Activated CD8-positive, alpha-beta memory T cell treated with anti-CD3 and anti-CD28 coated beads, Interleukin-2, amount 10 ng/mL, durations not matched to agents 7 days and 5 days (primary cell): ENCODE measurements around the gene MBD1. TPM values are rescaled to one million over a fixed set of nuclear protein-coding genes. Genes with fewer than 3 reads are reported as not detected.
"Not testable (repeated sequence)": the region's sequence is repeated elsewhere in the genome, so short reads cannot be mapped to it uniquely, and the experiment has no call there.

Experiments used
- ATAC-seq: fragments of 150-1000 bp; cut with Tn5 transposase; one replicate; pipeline ENCODE4 v1.10.0; 2021; ENCODE audit warnings: moderate library complexity
- CTCF ChIA-PET: fragments of 350-600 bp; sonication (Branson Sonifier 250); formaldehyde crosslinking; loops from one replicate; lab custom pipeline; 2021; ENCODE audit warnings: antibody characterized with exemption; lab: Charles Lee
- DNase-seq: peaks from one replicate; pipeline ENCODE4 v3.0.0-alpha.2; 2020
- H3K27ac Mint-ChIP-seq: one replicate; pipeline ENCODE4 v1.8.0; 2021; ENCODE audit warnings: mild to moderate bottlenecking, mixed read lengths
- H3K27me3 Mint-ChIP-seq: one replicate; pipeline ENCODE4 v1.8.0; 2021; ENCODE audit warnings: mixed read lengths
- H3K36me3 Mint-ChIP-seq: one replicate; pipeline ENCODE4 v1.8.0; 2021; ENCODE audit warnings: mild to moderate bottlenecking, mixed read lengths
- H3K4me1 Mint-ChIP-seq: one replicate; pipeline ENCODE4 v1.8.0; 2021; ENCODE audit warnings: mixed read lengths
- H3K4me3 Mint-ChIP-seq: one replicate; pipeline ENCODE4 v1.8.0; 2021; ENCODE audit warnings: mild to moderate bottlenecking, moderate library complexity, mixed read lengths
- H3K9me3 Mint-ChIP-seq: one replicate; pipeline ENCODE4 v1.8.0; 2022; ENCODE audit warnings: low read depth, mixed read lengths
- total RNA-seq, 2 experiments: library from RNA; stranded (reverse); gene quantifications; one replicate each; pipeline ENCODE4 v1.2.3, GENCODE V29; 2021

MBD1 gene
- total RNA-seq, result 100 to 1,000 TPM in 1 of 2 experiments, 10 to 100 TPM in 1; 97.8 to 106 TPM

GRCh38 chr18:50281295-50281971, at the start of gene MBD1:
MBD1 (minus strand) TSS chr18:50281523; CDS start chr18:50279992, 1,531 bp downstream.
- Mint-ChIP-seq H3K27ac (peak within 1 kb of the TSS; percentile 95), H3K9me3 (no peaks in the 10 kb centered on the region), H3K36me3 (peaks cover 58% of the 10 kb centered on the region), H3K4me1 (peaks cover 54% of the 10 kb centered on the region), H3K4me3 (peak within 1 kb of the TSS; percentile 99), H3K27me3 (no peaks in the 10 kb centered on the region)
- peak; percentile 98 for DNase-seq
- ATAC-seq, result peak; percentile 92
- CTCF ChIA-PET, result interaction anchor here (0.7 to 2.9 kb wide), 8 partner anchors 9 to 148 kb away, joined by 3 to 22 read pairs (median 6); partner anchors contain the start of gene CFAP53

GRCh38 chr18:50330176-50330575, 48.9 kb upstream of the MBD1 start:
- CTCF ChIA-PET, result no interaction called here
- no peak for ATAC-seq

GRCh38 chr18:50327983-50328382, 46.7 kb upstream of the MBD1 start:
- no peaks in the 10 kb centered on the region for H3K4me1 Mint-ChIP-seq
- H3K36me3 Mint-ChIP-seq, result no peaks in the 10 kb centered on the region
- CTCF ChIA-PET, result interaction anchor here (1.2 kb wide), 1 partner anchor 29 kb away, joined by 3 read pairs; no protein-coding TSS in a partner anchor
- DNase-seq, result no peak
- no peak for ATAC-seq
- peaks cover 2% of the 10 kb centered on the region for H3K9me3 Mint-ChIP-seq
- H3K4me3 Mint-ChIP-seq, result no peak overlapping the region
- H3K27ac Mint-ChIP-seq, result no peak overlapping the region
- peaks cover 26% of the 10 kb centered on the region for H3K27me3 Mint-ChIP-seq

More at GRCh38 chr18:50330176-50330575, 48.9 kb upstream of the MBD1 start:
- H3K4me1 Mint-ChIP-seq, result no peaks in the 10 kb centered on the region
- peaks cover 2% of the 10 kb centered on the region for H3K9me3 Mint-ChIP-seq
- peaks cover 17% of the 10 kb centered on the region for H3K27me3 Mint-ChIP-seq
- H3K27ac Mint-ChIP-seq, result no peak overlapping the region
- DNase-seq, result no peak
- H3K36me3 Mint-ChIP-seq, result no peaks in the 10 kb centered on the region
- no peak overlapping the region for H3K4me3 Mint-ChIP-seq

- Mint-ChIP-seq H3K9me3 (no peaks in the 10 kb centered on the region), H3K36me3 (no peaks in the 10 kb centered on the region), H3K4me3 (no peak overlapping the region), H3K27ac (no peak overlapping the region), H3K27me3 (peaks cover 55% of the 10 kb centered on the region), H3K4me1 (no peaks in the 10 kb centered on the region)
- ATAC-seq (no peak), DNase-seq (no peak)
- CTCF ChIA-PET, result no interaction called here
These were observed 39.4 kb upstream of the MBD1 start for GRCh38 chr18:50320719-50321118.

GRCh38 chr18:50315100-50315871, 34.0 kb upstream of the MBD1 start:
- Mint-ChIP-seq H3K4me3 (no peak overlapping the region), H3K27me3 (peaks cover 50% of the 10 kb centered on the region), H3K27ac (no peak overlapping the region), H3K36me3 (no peaks in the 10 kb centered on the region), H3K9me3 (no peaks in the 10 kb centered on the region), H3K4me1 (no peaks in the 10 kb centered on the region)
- ATAC-seq (no peak), DNase-seq (no peak)
- CTCF ChIA-PET, result no interaction called here

- Mint-ChIP-seq H3K9me3 (no peaks in the 10 kb centered on the region), H3K4me1 (no peaks in the 10 kb centered on the region), H3K4me3 (no peak overlapping the region), H3K27ac (no peak overlapping the region), H3K36me3 (no peaks in the 10 kb centered on the region), H3K27me3 (peaks cover 48% of the 10 kb centered on the region)
- ATAC-seq (no peak), DNase-seq (no peak)
- CTCF ChIA-PET, result no interaction called here
These were observed 32.6 kb upstream of the MBD1 start for GRCh38 chr18:50313873-50314460.

- DNase-seq, result no peak
- CTCF ChIA-PET, result no interaction called here
- H3K9me3 Mint-ChIP-seq, result no peaks in the 10 kb centered on the region
- H3K27me3 Mint-ChIP-seq, result peaks cover 39% of the 10 kb centered on the region
- H3K27ac Mint-ChIP-seq, result no peak overlapping the region
- peaks cover 2% of the 10 kb centered on the region for H3K4me1 Mint-ChIP-seq
- H3K4me3 Mint-ChIP-seq, result no peak overlapping the region
- H3K36me3 Mint-ChIP-seq, result no peaks in the 10 kb centered on the region
- ATAC-seq, result no peak
These were observed 31.8 kb upstream of the MBD1 start for GRCh38 chr18:50313031-50313607.

- Mint-ChIP-seq H3K27me3 (peaks cover 35% of the 10 kb centered on the region), H3K36me3 (no peaks in the 10 kb centered on the region)
These were observed 31.1 kb upstream of the MBD1 start for GRCh38 chr18:50312296-50313030.

GRCh38 chr18:50311650-50312049, 30.3 kb upstream of the MBD1 start:
- Mint-ChIP-seq H3K36me3 (no peaks in the 10 kb centered on the region), H3K27me3 (peaks cover 29% of the 10 kb centered on the region), H3K4me1 (peaks cover 14% of the 10 kb centered on the region), H3K4me3 (no peak overlapping the region), H3K9me3 (no peaks in the 10 kb centered on the region), H3K27ac (no peak overlapping the region)
- CTCF ChIA-PET, result no interaction called here
- no peak for DNase-seq
- no peak for ATAC-seq

More at GRCh38 chr18:50312296-50313030, 31.1 kb upstream of the MBD1 start:
- DNase-seq, result no peak
- H3K4me1 Mint-ChIP-seq, result peaks cover 7% of the 10 kb centered on the region
- H3K27ac Mint-ChIP-seq, result no peak overlapping the region
- CTCF ChIA-PET, result no interaction called here
- no peaks in the 10 kb centered on the region for H3K9me3 Mint-ChIP-seq
- ATAC-seq, result no peak
- no peak overlapping the region for H3K4me3 Mint-ChIP-seq

GRCh38 chr18:50310080-50310479, 28.8 kb upstream of the MBD1 start:
- DNase-seq, result no peak
- Mint-ChIP-seq H3K27me3 (peaks cover 29% of the 10 kb centered on the region), H3K36me3 (peaks cover 5% of the 10 kb centered on the region), H3K4me1 (peaks cover 14% of the 10 kb centered on the region), H3K4me3 (no peak overlapping the region), H3K27ac (no peak overlapping the region), H3K9me3 (peaks cover 4% of the 10 kb centered on the region)
- CTCF ChIA-PET, result interaction anchor here (0.8 to 3.4 kb wide), 3 partner anchors 41 to 47 kb away, joined by 3 to 12 read pairs (median 10); no protein-coding TSS in a partner anchor
- no peak for ATAC-seq

GRCh38 chr18:50308851-50309250, 27.5 kb upstream of the MBD1 start:
- CTCF ChIA-PET, result interaction anchor here (1.9 to 3.4 kb wide), 2 partner anchors 40 to 48 kb away, joined by 10 to 12 read pairs; no protein-coding TSS in a partner anchor
- not testable (repeated sequence) for ATAC-seq, DNase-seq, H3K4me3 Mint-ChIP-seq, H3K36me3 Mint-ChIP-seq, H3K9me3 Mint-ChIP-seq, H3K27ac Mint-ChIP-seq
- Mint-ChIP-seq H3K27me3 (peaks cover 24% of the 10 kb centered on the region), H3K4me1 (peaks cover 14% of the 10 kb centered on the region)

GRCh38 chr18:50307738-50308470, 26.6 kb upstream of the MBD1 start:
- peak; percentile 96 for DNase-seq
- CTCF ChIA-PET, result interaction anchor here (1.0 to 3.4 kb wide), 6 partner anchors 10 to 49 kb away, joined by 3 to 17 read pairs (median 10); partner anchors contain the start of gene CFAP53
- Mint-ChIP-seq H3K9me3 (peaks cover 6% of the 10 kb centered on the region), H3K4me1 (peaks cover 14% of the 10 kb centered on the region), H3K27ac (peak overlapping the region; percentile 67), H3K36me3 (peaks cover 6% of the 10 kb centered on the region), H3K4me3 (peak overlapping the region; percentile 82), H3K27me3 (peaks cover 30% of the 10 kb centered on the region)
- ATAC-seq, result peak; percentile 100
